Sciatic nerve (tissue), 2 donors: ENCODE data around the gene CLN5. TPM values are rescaled to one million over a fixed set of nuclear protein-coding genes. Genes with fewer than 3 reads are reported as not detected.
A peak's percentile ranks its signal among the peaks of the same experiment; 100 is the strongest.
"Not testable (repeated sequence)": the region's sequence is repeated elsewhere in the genome, so short reads cannot be mapped to it uniquely, and the experiment has no call there.

ENCODE experiments used
- ATAC-seq: fragments of 200-7000 bp; cut with Tn5 transposase; one replicate; pipeline ENCODE4 v1.9.1; 2020; ENCODE audit warnings: mild to moderate bottlenecking, moderate library complexity
- DNase-seq: peaks from one replicate; pipeline ENCODE4 v3.0.0-alpha.2; 2020; ENCODE audit warnings: low spot score
- intact Hi-C: fragments of 100-400 bp; cut with DNase I; formaldehyde crosslinking; loops from one replicate; pipeline ENCODE4 v1.14.2; 2022
- total RNA-seq: library from RNA; stranded (reverse); fragmentation: NEBNext Ultra II Directional; extraction: Animal tissue kit (Norgen Biotek cat#: 25700); gene quantifications from one replicate; pipeline ENCODE4 v1.2.1, GENCODE V29; 2021
- donor health status: DM: no; HTN: no; CAD: no.
- donor health status: DM: no; HTN: no; CAD: no.

The CLN5 gene
- total RNA-seq = 46.5 TPM

GRCh38 chr13:76991796-76992547 lies at the start of gene CLN5:
Gene CLN5 (plus strand): TSS chr13:76992081. CDS start chr13:76992099, 18 bp downstream.
- intact Hi-C loops = no loop called here
- peak; percentile 97 for ATAC-seq
- peak; percentile 95 for DNase-seq

- ATAC-seq (no peak), DNase-seq (no peak)
- intact Hi-C loops = no loop called here
These were observed 49.5 kb upstream of the CLN5 start for GRCh38 chr13:76942363-76942762.

GRCh38 chr13:76943646-76944045 lies 48.2 kb upstream of the CLN5 start:
- ATAC-seq (no peak), DNase-seq (no peak)
- intact Hi-C loops = no loop called here

GRCh38 chr13:76944456-76944855 lies 47.4 kb upstream of the CLN5 start:
- intact Hi-C loops = no loop called here
- no peak for DNase-seq
- no peak for ATAC-seq

GRCh38 chr13:76948149-76948548 lies 43.7 kb upstream of the CLN5 start, which contains the start of gene ACOD1:
Gene ACOD1 (plus strand): TSS chr13:76948511. CDS start chr13:76948559, 48 bp downstream.
- DNase-seq (no peak), ATAC-seq (no peak)
- intact Hi-C loops = no loop called here

- DNase-seq (no peak), ATAC-seq (no peak)
- intact Hi-C loops = no loop called here
These were observed 41.8 kb upstream of the CLN5 start for GRCh38 chr13:76950101-76950500.

GRCh38 chr13:76953968-76954367 lies 37.9 kb upstream of the CLN5 start:
- intact Hi-C loops = no loop called here
- no peak for ATAC-seq
- no peak for DNase-seq

- ATAC-seq = no peak
- intact Hi-C loops = no loop called here
These were observed 37.3 kb upstream of the CLN5 start for GRCh38 chr13:76954538-76954937.

GRCh38 chr13:76955193-76955592 lies 36.7 kb upstream of the CLN5 start:
- intact Hi-C loops = no loop called here
- no peak for ATAC-seq

More at GRCh38 chr13:76954538-76954937, 37.3 kb upstream of the CLN5 start:
- DNase-seq = no peak

GRCh38 chr13:76955661-76956060 lies 36.2 kb upstream of the CLN5 start:
- DNase-seq (no peak), ATAC-seq (no peak)
- intact Hi-C loops = no loop called here

More at GRCh38 chr13:76955193-76955592, 36.7 kb upstream of the CLN5 start:
- no peak for DNase-seq

GRCh38 chr13:76958841-76959432 lies 32.9 kb upstream of the CLN5 start:
- DNase-seq (no peak), ATAC-seq (no peak)
- intact Hi-C loops = no loop called here

- intact Hi-C loops = loop anchor here (10.0 kb wide), 1 partner anchor 485 kb away; no protein-coding TSS in a partner anchor
- DNase-seq, ATAC-seq: not testable (repeated sequence)
These were observed 32.1 kb upstream of the CLN5 start for GRCh38 chr13:76959734-76960133.

GRCh38 chr13:76965759-76966421 lies 26.0 kb upstream of the CLN5 start:
- intact Hi-C loops = loop anchor here (10.0 kb wide), 1 partner anchor 491 kb away; no protein-coding TSS in a partner anchor
- ATAC-seq (peak; percentile 85), DNase-seq (peak; percentile 89)

GRCh38 chr13:76967031-76967430 lies 24.9 kb upstream of the CLN5 start:
- ATAC-seq (no peak), DNase-seq (no peak)
- intact Hi-C loops = loop anchor here (10.0 kb wide), 1 partner anchor 492 kb away; no protein-coding TSS in a partner anchor

GRCh38 chr13:76968041-76968440 lies 23.8 kb upstream of the CLN5 start:
- DNase-seq (no peak), ATAC-seq (no peak)
- intact Hi-C loops = loop anchor here (10.0 kb wide), 1 partner anchor 493 kb away; no protein-coding TSS in a partner anchor

- ATAC-seq = no peak
- intact Hi-C loops = loop anchor here (10.0 kb wide), 1 partner anchor 495 kb away; no protein-coding TSS in a partner anchor
- DNase-seq = no peak
These were observed 22.2 kb upstream of the CLN5 start for GRCh38 chr13:76969488-76970365.

- intact Hi-C loops = no loop called here
- DNase-seq (no peak), ATAC-seq (no peak)
These were observed 20.7 kb upstream of the CLN5 start for GRCh38 chr13:76971215-76971614.
